ENCODE data around the gene RAPGEF2. TPM values are rescaled to one million over a fixed set of nuclear protein-coding genes. Genes with fewer than 3 reads are reported as not detected.
"Not testable (repeated sequence)": the region's sequence is repeated elsewhere in the genome, so short reads cannot be mapped to it uniquely, and the experiment has no call there.

The RAPGEF2 gene
- total and polyA plus RNA-seq, 10 donors = 4.4 to 115 (median 91.0) TPM

GRCh38 chr4:159240687-159241086 lies 137.8 kb downstream of the RAPGEF2 start:
- intact Hi-C loops (cut with DNase I; ENCODE audit: low total_unique reads) = no loop called here
- peaks cover 0 to 16% (median 0%) of the 10 kb centered on the region in 6 donors for H3K36me3 ChIP-seq
- TF ChIP-seq POLR2AphosphoS5 (IDR thresholded peaks at IDR 0.05) = no peak
- no peak for TF ChIP-seq POLR2A (IDR thresholded peaks at IDR 0.05)
- TF ChIP-seq CTCF (IDR thresholded peaks at IDR 0.05 in 8 of 11, conservative IDR thresholded peaks at IDR 0.05 in 3 of 11) = no peak
- no peaks in the 10 kb centered on the region for H3K9me3 ChIP-seq
- WGBS, 5 donors = 46 to 60% (median 53%) methylated on average over 3 of the region's 3 CpGs
- no peaks in the 10 kb centered on the region for H3K27me3 ChIP-seq (replicated peaks in 1 of 7)
- H3K4me1 ChIP-seq = peaks cover 0 to 47% (median 34%) of the 10 kb centered on the region in 6 donors
- no peak for DNase-seq
- peak overlapping the region in 6 of 8 donors; percentile 30 to 70 (median 66) for H3K27ac ChIP-seq
- H3K4me3 ChIP-seq = no peak overlapping the region

- Histone ChIP-seq H3K27ac (no peak overlapping the region), H3K27me3 (replicated peaks in 1 of 7) (no peaks in the 10 kb centered on the region), H3K36me3 (peaks cover 0 to 16% (median 0%) of the 10 kb centered on the region in 6 donors), H3K9me3 (no peaks in the 10 kb centered on the region), H3K4me1 (peaks cover 0 to 32% (median 26%) of the 10 kb centered on the region in 6 donors), H3K4me3 (no peak overlapping the region)
- DNase-seq = no peak
- TF ChIP-seq POLR2A (IDR thresholded peaks at IDR 0.05) (no peak), POLR2AphosphoS5 (IDR thresholded peaks at IDR 0.05) (no peak), CTCF (IDR thresholded peaks at IDR 0.05 in 8 of 11, conservative IDR thresholded peaks at IDR 0.05 in 3 of 11) (no peak)
- intact Hi-C loops (cut with DNase I; ENCODE audit: low total_unique reads) = no loop called here
Measured at GRCh38 chr4:159242427-159242826, 139.5 kb downstream of the RAPGEF2 start.

DNA sequence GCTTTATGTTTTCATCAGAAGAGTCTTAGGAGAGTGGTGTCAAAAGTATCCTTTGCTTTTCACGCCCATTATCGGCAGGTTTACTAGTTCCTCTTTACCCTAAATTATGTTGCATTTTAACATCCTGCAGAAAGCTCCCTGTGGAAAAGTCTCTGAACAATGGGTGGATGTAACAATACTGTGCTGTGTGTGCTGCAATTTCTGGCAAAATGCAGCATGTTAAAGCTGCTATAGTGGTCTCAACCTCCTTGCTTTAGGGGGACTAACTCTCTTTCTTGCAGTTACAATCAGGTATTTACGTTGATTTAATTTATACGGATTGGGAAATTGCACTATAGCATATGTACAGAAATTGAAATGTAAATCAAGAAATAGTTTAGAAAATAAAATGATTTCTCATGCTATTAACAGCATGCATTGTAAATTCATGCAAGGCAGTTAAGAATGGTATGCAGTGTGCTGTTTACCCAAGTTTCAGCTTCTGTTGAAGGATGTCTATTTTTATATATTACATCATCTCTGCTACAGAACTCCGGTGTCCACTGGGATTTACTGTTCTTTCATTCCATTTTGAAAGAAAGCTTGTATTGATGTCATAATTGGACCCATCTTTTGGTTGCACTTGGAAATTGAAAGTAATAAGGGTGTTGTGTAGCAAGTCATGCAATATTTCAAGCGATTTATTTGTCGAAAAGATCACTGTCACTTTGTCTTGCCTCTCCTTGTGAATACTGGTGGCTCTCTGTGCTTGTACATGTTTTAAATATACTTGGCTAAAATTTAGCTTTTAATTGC lies 145.7 kb downstream of the RAPGEF2 start:
- peaks cover 0 to 13% (median 10%) of the 10 kb centered on the region in 8 donors for H3K9me3 ChIP-seq
- H3K4me1 ChIP-seq = peaks cover 7 to 31% (median 21%) of the 10 kb centered on the region in 6 donors
- peak overlapping the region in 1 of 8 donors; percentile 8 for H3K4me3 ChIP-seq
- TF ChIP-seq CTCF (IDR thresholded peaks at IDR 0.05 in 8 of 11, conservative IDR thresholded peaks at IDR 0.05 in 3 of 11) = no peak
- no peak for TF ChIP-seq POLR2AphosphoS5 (IDR thresholded peaks at IDR 0.05)
- TF ChIP-seq POLR2A (IDR thresholded peaks at IDR 0.05) = no peak
- 66 to 77% (median 74%) methylated on average over 7 of the region's 7 CpGs for WGBS, 5 donors
- peak overlapping the region in 6 of 8 donors; percentile 1 to 50 (median 37) for H3K27ac ChIP-seq
- intact Hi-C loops (cut with DNase I; ENCODE audit: low total_unique reads) = no loop called here
- H3K36me3 ChIP-seq = peaks cover 0 to 29% (median 3%) of the 10 kb centered on the region in 6 donors
- DNase-seq = no peak
- no peaks in the 10 kb centered on the region for H3K27me3 ChIP-seq (replicated peaks in 1 of 7)

DNA sequence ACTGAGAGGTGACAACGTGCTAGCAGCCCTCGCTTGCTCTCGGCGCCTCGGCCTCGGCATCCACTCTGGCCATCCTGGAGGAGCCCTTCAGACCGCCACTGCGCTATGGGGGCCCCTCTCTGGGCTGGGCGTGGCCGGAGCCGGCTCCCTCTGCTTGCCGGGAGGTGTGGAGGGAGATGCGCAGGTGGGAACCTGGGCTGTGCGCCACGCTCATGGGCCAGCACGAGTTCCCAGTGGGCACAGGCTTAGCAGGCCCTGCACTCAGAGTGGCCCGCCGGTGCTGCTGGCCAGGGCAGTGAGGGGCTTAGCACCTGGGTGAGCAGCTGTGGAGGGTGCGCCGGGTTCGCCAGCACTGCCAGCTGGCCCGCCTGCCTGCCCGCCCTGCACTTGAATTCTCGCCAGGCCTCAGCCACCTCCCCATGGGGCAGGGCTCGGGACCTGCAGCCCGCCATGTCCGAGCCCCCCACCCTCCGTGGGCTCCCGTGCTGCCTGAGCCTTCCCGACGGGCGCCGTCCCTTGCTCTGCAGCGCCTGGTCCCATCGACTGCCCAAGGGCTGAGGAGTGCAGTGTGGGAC lies 148.0 kb downstream of the RAPGEF2 start:
- 92 to 99% (median 97%) methylated on average over 20 to 35 of the region's 35 CpGs for WGBS, 5 donors
- intact Hi-C loops (cut with DNase I; ENCODE audit: low total_unique reads) = no loop called here

DNA sequence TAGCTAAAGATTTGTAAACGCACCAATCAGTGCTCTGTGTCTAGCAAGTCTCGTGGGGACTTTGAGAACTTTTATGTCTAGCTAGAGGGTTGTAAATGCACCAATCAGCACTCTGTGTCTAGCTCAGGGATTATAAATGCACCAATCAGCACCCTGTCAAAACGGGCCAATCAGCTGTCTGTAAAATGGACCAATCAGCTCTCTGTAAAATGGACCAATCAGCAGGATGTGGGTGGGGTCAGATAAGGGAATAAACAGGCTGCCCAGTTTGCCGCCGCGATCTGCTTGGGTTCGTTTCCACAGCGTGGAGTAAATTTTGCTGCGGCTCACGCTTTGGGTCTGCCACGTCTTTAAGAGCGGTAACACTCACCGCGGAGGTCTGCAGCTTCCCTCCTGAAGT lies 148.7 kb downstream of the RAPGEF2 start:
- DNase-seq = not testable (repeated sequence)

More for the DNA sequence above, 148.0 kb downstream of the RAPGEF2 start:
- TF ChIP-seq POLR2A (IDR thresholded peaks at IDR 0.05) (no peak), POLR2AphosphoS5 (IDR thresholded peaks at IDR 0.05) (peak in 2 of 3 donors; percentile 30 to 72)
- Histone ChIP-seq H3K36me3 (peaks cover 0 to 41% (median 3%) of the 10 kb centered on the region in 6 donors), H3K4me1 (peaks cover 7 to 31% (median 21%) of the 10 kb centered on the region in 6 donors), H3K9me3 (peaks cover 0 to 13% (median 10%) of the 10 kb centered on the region in 8 donors), H3K27ac (no peak overlapping the region), H3K4me3 (no peak overlapping the region), H3K27me3 (replicated peaks in 1 of 7) (no peaks in the 10 kb centered on the region)
- peak; percentile 76 for DNase-seq

More for the DNA sequence above, 148.7 kb downstream of the RAPGEF2 start:
- Histone ChIP-seq H3K27ac (peak overlapping the region in 6 of 8 donors; percentile 10 to 75 (median 64)), H3K4me1 (peaks cover 7 to 31% (median 21%) of the 10 kb centered on the region in 6 donors), H3K9me3 (peaks cover 0 to 13% (median 10%) of the 10 kb centered on the region in 8 donors), H3K36me3 (peaks cover 0 to 41% (median 3%) of the 10 kb centered on the region in 6 donors)
- H3K27me3 ChIP-seq (replicated peaks in 1 of 7); H3K4me3 ChIP-seq; intact Hi-C loops (cut with DNase I; ENCODE audit: low total_unique reads): not testable (repeated sequence)
- 85 to 97% (median 96%) methylated on average over 14 of the region's 14 CpGs for WGBS, 5 donors

Data from spleen (tissue), 11 donors.